MM.1S (cell line): ENCODE measurements around the gene DENND1A.

Experiments used
- CTCF ChIP-seq: fragments of 300-600 bp; sonication (generic); IDR thresholded peaks from 2 replicates; pipeline ENCODE4 v1.5.1; 2016; ENCODE audit warnings: antibody characterized with exemption, low read length, mixed read lengths
- EZH2 ChIP-seq: fragments of 300-600 bp; sonication (generic); optimal IDR thresholded peaks from 2 replicates; pipeline ENCODE3; 2017; ENCODE audit warnings: low read depth, mild to moderate bottlenecking, antibody characterized with exemption, low read length, mixed read lengths

DNA sequence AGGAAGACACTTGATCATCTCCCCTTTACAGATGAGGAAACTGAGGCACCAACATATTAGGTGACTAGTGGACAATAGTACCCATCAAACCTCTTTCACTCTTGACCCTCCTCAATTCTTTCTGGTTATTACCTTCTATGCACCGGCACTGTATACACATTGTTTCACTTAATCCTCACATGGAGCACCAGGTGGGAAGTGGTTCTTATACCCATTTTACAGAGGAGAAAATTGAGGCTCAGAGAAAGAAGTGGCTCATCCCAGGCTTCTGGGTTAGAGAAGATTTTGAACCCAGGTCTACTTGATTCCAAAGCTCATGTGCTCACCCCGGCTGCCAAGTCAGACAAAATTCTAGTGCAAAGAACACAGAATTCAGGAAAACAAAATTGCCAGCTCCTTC is 17.4 kb upstream of the DENND1A start:
- no peak for TF ChIP-seq CTCF
- no peak for TF ChIP-seq EZH2
